ENCODE data around the gene NR1D2. TPM values are rescaled to one million over a fixed set of nuclear protein-coding genes. Genes with fewer than 3 reads are reported as not detected.

NR1D2 gene
- total and polyA plus RNA-seq, 2 of the 13 experiments (the other 11 are each of a cell fraction or from before 2014, with no cell fraction given) = 5.3 to 8.1 TPM

GRCh38 chr3:23945913-23946687, 1.0 kb downstream of the NR1D2 start (continued):
- TF ChIP-seq NR2F1 (CRISPR knock-in tag; IDR thresholded peaks at IDR 0.05) (peak in 1 of 2 experiments; percentile 63; a peak in 2 of 4 replicates), ZSCAN22 (CRISPR knock-in tag; IDR thresholded peaks at IDR 0.05) (no peak; the same call in 1 of the 2 replicates), AGO2 (optimal IDR thresholded peaks at IDR 0.05; ENCODE audit: low read depth, low read length) (peak; percentile 84), ZNF749 (CRISPR knock-in tag; IDR thresholded peaks at IDR 0.05; ENCODE audit: borderline replicate concordance) (peak; percentile 95), KDM1A (CRISPR knock-in tag; IDR thresholded peaks at IDR 0.05) (0 out of 2 replicates have a peak, but pooled peaks have one; percentile 23), ZNF788 (CRISPR knock-in tag; IDR thresholded peaks at IDR 0.05; ENCODE audit: borderline replicate concordance) (peak; percentile 75), LBX2 (CRISPR knock-in tag; IDR thresholded peaks at IDR 0.05; ENCODE audit: borderline replicate concordance) (peak; percentile 30; the same call in 1 of the 2 replicates), JDP2 (CRISPR knock-in tag; IDR thresholded peaks at IDR 0.05; ENCODE audit: borderline replicate concordance) (no peak; the same call in 1 of the 2 replicates), IRF2 (CRISPR knock-in tag; IDR thresholded peaks at IDR 0.05) (peak; percentile 37; the same call in 1 of the 2 replicates), KLF11 (CRISPR knock-in tag; IDR thresholded peaks at IDR 0.05) (0 out of 2 replicates have a peak, but pooled peaks have one; percentile 9), PHF20 (CRISPR knock-in tag; IDR thresholded peaks at IDR 0.05) (peak; percentile 62), ZMYM3 (CRISPR knock-in tag; IDR thresholded peaks at IDR 0.05) (no peak), ZNF83 (CRISPR knock-in tag; IDR thresholded peaks at IDR 0.05; ENCODE audit: borderline replicate concordance) (no peak; the same call in 1 of the 2 replicates), MTF1 (CRISPR knock-in tag; IDR thresholded peaks at IDR 0.05) (no peak), MXD4 (CRISPR knock-in tag; IDR thresholded peaks at IDR 0.05) (peak; percentile 93), HMGXB4 (CRISPR knock-in tag; IDR thresholded peaks at IDR 0.05; ENCODE audit: borderline replicate concordance in 1 of 2, low read depth in 1 of 2) (peak in 1 of 2 experiments; percentile 72; a peak in 3 of 4 replicates), MED8 (CRISPR knock-in tag; IDR thresholded peaks at IDR 0.05; ENCODE audit: insufficient replicate concordance) (peak; percentile 78), ZNF781 (CRISPR knock-in tag; IDR thresholded peaks at IDR 0.05; ENCODE audit: borderline replicate concordance, not compliant biosample characterization) (peak; percentile 70), DZIP1 (CRISPR knock-in tag; IDR thresholded peaks at IDR 0.05) (peak; percentile 93), ZNF564 (CRISPR knock-in tag; IDR thresholded peaks at IDR 0.05) (peak; percentile 82), GFI1 (CRISPR knock-in tag; IDR thresholded peaks at IDR 0.05; ENCODE audit: borderline replicate concordance) (peak; percentile 41; the same call in 1 of the 2 replicates), ZKSCAN8 (CRISPR knock-in tag; IDR thresholded peaks at IDR 0.05; ENCODE audit: borderline replicate concordance) (0 out of 2 replicates have a peak, but pooled peaks have one; percentile 25), SRY (CRISPR knock-in tag; IDR thresholded peaks at IDR 0.05) (peak; percentile 95; the same call in 1 of the 2 replicates), HNRNPK (IDR thresholded peaks at IDR 0.05; ENCODE audit: low read depth, low read length, poor library complexity, severe bottlenecking) (peak; percentile 55)

All from HepG2 (cell line).